ENCODE data around the gene SMIM36. TPM values are rescaled to one million over a fixed set of nuclear protein-coding genes. Genes with fewer than 3 reads are reported as not detected.
"Not testable (repeated sequence)": the region's sequence is repeated elsewhere in the genome, so short reads cannot be mapped to it uniquely, and the experiment has no call there.

The SMIM36 gene
- total RNA-seq, 1 experiment from 2014 or later: not detected

GRCh38 chr17:55410722-55411462, 100.4 kb downstream of the SMIM36 start:
- Histone ChIP-seq H3K36me3 (peaks cover 43% of the 10 kb centered on the region), H3K27me3 (no peaks in the 10 kb centered on the region), H3K4me3 (no peak overlapping the region), H3K9me3 (replicated peaks) (no peaks in the 10 kb centered on the region), H3K4me1 (no peaks in the 10 kb centered on the region), H3K27ac (no peak overlapping the region)
- DNase-seq: no peak

- H3K27ac ChIP-seq: no peak overlapping the region
- peaks cover 43% of the 10 kb centered on the region for H3K36me3 ChIP-seq
- H3K4me1 ChIP-seq: no peaks in the 10 kb centered on the region
- no peak overlapping the region for H3K4me3 ChIP-seq
- no peak for DNase-seq
- H3K27me3 ChIP-seq: no peaks in the 10 kb centered on the region
- H3K9me3 ChIP-seq (replicated peaks): no peaks in the 10 kb centered on the region
Measured at GRCh38 chr17:55409030-55409800, 102.0 kb downstream of the SMIM36 start.

DNA sequence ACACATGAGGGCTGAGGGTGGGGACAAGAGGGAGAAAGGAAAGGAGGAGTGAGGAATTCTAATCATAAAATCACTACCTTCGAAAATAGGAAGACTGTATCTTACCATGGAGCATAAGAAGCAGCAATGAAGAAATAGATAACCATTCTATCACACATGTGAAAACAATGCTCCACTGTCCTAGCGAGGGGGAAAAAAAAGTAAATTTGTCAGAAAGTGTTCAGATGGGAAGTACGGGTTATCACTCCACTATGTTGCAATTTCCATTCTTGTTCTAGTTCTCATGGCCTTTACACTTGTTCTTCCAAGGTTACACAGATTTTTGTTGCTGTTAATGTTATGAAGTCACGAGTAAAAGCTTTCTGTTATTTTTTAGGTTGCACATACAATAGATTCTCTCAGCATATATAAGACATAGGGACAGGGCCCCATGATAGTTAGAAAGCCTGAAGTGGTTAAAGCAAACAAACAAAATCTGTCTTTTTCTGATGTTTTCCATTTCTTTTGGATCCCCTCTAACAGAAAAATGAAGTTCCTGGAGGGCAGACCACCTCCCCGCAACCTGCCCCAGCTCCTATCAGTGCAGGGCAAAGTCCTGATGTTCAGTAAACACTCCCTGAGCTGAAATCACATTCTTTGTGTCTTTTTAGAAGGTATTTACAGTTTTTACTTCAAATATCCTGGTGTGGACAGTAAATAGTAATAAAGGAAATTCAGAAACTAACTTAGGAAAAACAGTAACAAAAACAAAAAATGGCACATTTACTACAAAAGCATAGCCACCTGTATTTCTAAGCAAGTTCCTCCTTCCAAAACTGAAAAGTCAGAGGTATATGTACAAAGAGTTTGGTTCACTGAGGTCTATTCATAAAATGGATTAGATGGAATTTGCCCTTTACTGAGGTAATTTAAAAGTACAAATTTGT, 103.3 kb downstream of the SMIM36 start:
- Histone ChIP-seq H3K4me3 (no peak overlapping the region), H3K36me3 (peaks cover 38% of the 10 kb centered on the region), H3K27ac (no peak overlapping the region), H3K4me1 (no peaks in the 10 kb centered on the region), H3K9me3 (replicated peaks) (no peaks in the 10 kb centered on the region), H3K27me3 (no peaks in the 10 kb centered on the region)
- DNase-seq: no peak

- Histone ChIP-seq H3K4me1 (no peaks in the 10 kb centered on the region), H3K9me3 (replicated peaks) (no peaks in the 10 kb centered on the region), H3K36me3 (peaks cover 41% of the 10 kb centered on the region), H3K27ac (no peak overlapping the region), H3K4me3 (no peak overlapping the region), H3K27me3 (no peaks in the 10 kb centered on the region)
- no peak for DNase-seq
Measured at GRCh38 chr17:55405600-55405999, 105.7 kb downstream of the SMIM36 start.

GRCh38 chr17:55404197-55404596, 107.1 kb downstream of the SMIM36 start:
- H3K4me1 ChIP-seq, H3K27ac ChIP-seq: not testable (repeated sequence)
- H3K36me3 ChIP-seq: peaks cover 37% of the 10 kb centered on the region

DNA sequence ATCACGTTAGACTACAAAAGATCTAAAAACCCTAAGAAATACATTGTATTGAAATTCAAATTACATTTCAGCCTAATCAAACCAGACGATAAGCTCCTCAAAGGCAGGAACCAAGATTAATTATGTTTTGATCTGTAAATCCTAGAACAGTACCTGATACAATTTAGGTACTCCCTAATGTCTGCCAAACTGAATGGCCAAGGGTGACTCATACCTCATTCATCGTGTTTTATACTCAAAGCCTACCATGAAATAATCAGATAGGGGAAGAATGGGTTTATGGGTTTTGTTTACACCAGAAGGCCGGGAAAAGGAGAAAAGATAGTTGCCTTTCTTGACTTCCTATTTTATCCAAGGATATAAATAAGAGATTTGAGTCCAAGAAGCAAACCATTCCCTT, 108.9 kb downstream of the SMIM36 start:
- no peak overlapping the region for H3K27ac ChIP-seq
- H3K36me3 ChIP-seq: peaks cover 33% of the 10 kb centered on the region
- no peak overlapping the region for H3K4me3 ChIP-seq
- H3K27me3 ChIP-seq: no peaks in the 10 kb centered on the region
- H3K9me3 ChIP-seq (replicated peaks): no peaks in the 10 kb centered on the region
- no peaks in the 10 kb centered on the region for H3K4me1 ChIP-seq
- no peak for DNase-seq

More at GRCh38 chr17:55404197-55404596, 107.1 kb downstream of the SMIM36 start:
- not testable (repeated sequence) for H3K27me3 ChIP-seq; H3K9me3 ChIP-seq (replicated peaks); DNase-seq; H3K4me3 ChIP-seq

Other genes starting within 250 kb of the SMIM36 start
- 1.5 and 2.4 TPM in 2 replicates for gene HLF, start 246.5 kb downstream of the SMIM36 start, total RNA-seq (2014; rRNA removed; shearing (Covaris generic))
- 39.5 and 43.0 TPM in 2 replicates for gene MMD, start 89.6 kb downstream of the SMIM36 start, total RNA-seq (2014; rRNA removed; shearing (Covaris generic))
- gene TMEM100, start 211.4 kb upstream of the SMIM36 start, total RNA-seq (2014; rRNA removed; shearing (Covaris generic)): 1.0 and 1.3 TPM in 2 replicates
- 21.1 and 23.6 TPM in 2 replicates for gene PCTP, start 239.6 kb upstream of the SMIM36 start, total RNA-seq (2014; rRNA removed; shearing (Covaris generic))

Data from SJCRH30 (cell line).